Smooth muscle cell (in vitro differentiated cells): Measurements from ENCODE around the gene RCVRN. TPM values are rescaled to one million over a fixed set of nuclear protein-coding genes. Genes with fewer than 3 reads are reported as not detected.

Source experiments
- DNase-seq: peaks from one replicate; lab custom pipeline; 2025; ENCODE audit not compliant: unreplicated experiment; lab: John Stamatoyannopoulos, UW
- H2AFZ ChIP-seq: fragments of 200-600 bp; sonication (generic); 2 replicates; pipeline ENCODE4 v1.6.0; 2016; ENCODE audit warnings: antibody characterized with exemption, low read depth, mild to moderate bottlenecking
- H3F3A ChIP-seq: fragments of 200-600 bp; sonication (generic); 2 replicates; pipeline ENCODE4 v1.6.0; 2017; ENCODE audit warnings: antibody characterized with exemption, low read depth
- H3K27ac ChIP-seq: fragments of 200-600 bp; sonication (generic); 2 replicates; pipeline ENCODE4 v1.5.1; 2016; ENCODE audit warnings: low read depth, mild to moderate bottlenecking
- H3K27me3 ChIP-seq: fragments of 200-600 bp; sonication (generic); 2 replicates; pipeline ENCODE4 v1.6.1; 2016; ENCODE audit warnings: low read depth, mild to moderate bottlenecking
- H3K36me3 ChIP-seq: fragments of 200-600 bp; sonication (generic); 2 replicates; pipeline ENCODE4 v1.5.1; 2016; ENCODE audit warnings: low read depth
- H3K4me1 ChIP-seq: fragments of 200-600 bp; sonication (generic); 2 replicates; pipeline ENCODE4 v1.5.1; 2016; ENCODE audit warnings: low read depth
- H3K4me2 ChIP-seq: fragments of 200-600 bp; sonication (generic); 2 replicates; pipeline ENCODE4 v1.6.0; 2016; ENCODE audit warnings: mild to moderate bottlenecking
- H3K4me3 ChIP-seq: fragments of 200-600 bp; sonication (generic); 2 replicates; pipeline ENCODE4 v1.5.1; 2016; ENCODE audit warnings: mild to moderate bottlenecking
- H3K79me2 ChIP-seq: fragments of 200-600 bp; sonication (generic); 2 replicates; pipeline ENCODE4 v1.6.0; 2016; ENCODE audit warnings: low read depth, mild to moderate bottlenecking
- H3K9ac ChIP-seq: fragments of 200-600 bp; sonication (generic); 2 replicates; pipeline ENCODE4 v1.6.0; 2016; ENCODE audit warnings: low read depth
- H3K9me3 ChIP-seq: fragments of 200-600 bp; sonication (generic); replicated peaks from 2 replicates; pipeline ENCODE4 v1.5.1; 2016; ENCODE audit warnings: low read depth
- H4K20me1 ChIP-seq: fragments of 200-600 bp; sonication (generic); 2 replicates; pipeline ENCODE4 v1.6.0; 2016; ENCODE audit warnings: low read depth
- CTCF ChIP-seq: fragments of 200-600 bp; sonication (generic); IDR thresholded peaks from 2 replicates; pipeline ENCODE4 v1.5.1; 2017; ENCODE audit warnings: borderline replicate concordance, mild to moderate bottlenecking, antibody characterized with exemption; ENCODE audit not compliant: insufficient read depth, poor library complexity, severe bottlenecking
- WGBS: methylation state at CpG from one replicate; pipeline ENCODE4 v1.1.7; 2016; ENCODE audit warnings: low lambda C conversion rate; 5-methylcytosine and 5-hydroxymethylcytosine counted together
- polyA plus RNA-seq: library from polyadenylated mRNA; unstranded; fragments of >200 nt; fragmentation: Nextera tagmentation; extraction: Ambion mirVana; gene quantifications from 2 replicates; pipeline ENCODE4 v1.2.1, GENCODE V29; 2016
- total RNA-seq: library from RNA; depleted of rRNA; stranded (reverse); fragments of >200 nt; gene quantifications from 2 replicates; pipeline ENCODE4 v1.2.3, GENCODE V29; 2014

Gene RCVRN
- total and polyA plus RNA-seq, 2 experiments from 2014 or later = 3.2 to 4.0 TPM

GRCh38 chr17:9936095-9936494, 31.0 kb upstream of the RCVRN start:
- no peak for DNase-seq
- Histone ChIP-seq H3K4me1 (peaks cover 5% of the 10 kb centered on the region), H3K4me2 (no peak overlapping the region), H3K36me3 (peaks cover 15% of the 10 kb centered on the region), H2AFZ (no peak overlapping the region), H3K27ac (peak overlapping the region; percentile 78), H3K79me2 (no peaks in the 10 kb centered on the region), H4K20me1 (peaks cover 40% of the 10 kb centered on the region), H3K9me3 (no peaks in the 10 kb centered on the region), H3K4me3 (no peak overlapping the region), H3K9ac (no peak overlapping the region), H3K27me3 (no peaks in the 10 kb centered on the region), H3F3A (peaks cover 16% of the 10 kb centered on the region)
- TF ChIP-seq CTCF = no peak
- WGBS = 92% methylated on average over 3 of the region's 3 CpGs

- Histone ChIP-seq H3K27ac (peak overlapping the region; percentile 78), H3K4me3 (no peak overlapping the region), H2AFZ (no peak overlapping the region), H3K79me2 (no peaks in the 10 kb centered on the region), H4K20me1 (peaks cover 34% of the 10 kb centered on the region), H3K36me3 (peaks cover 12% of the 10 kb centered on the region), H3K4me2 (no peak overlapping the region), H3F3A (peaks cover 18% of the 10 kb centered on the region), H3K4me1 (peaks cover 10% of the 10 kb centered on the region), H3K9me3 (no peaks in the 10 kb centered on the region), H3K9ac (no peak overlapping the region), H3K27me3 (no peaks in the 10 kb centered on the region)
- WGBS = 31% methylated on average over 6 of the region's 6 CpGs
- no peak for TF ChIP-seq CTCF
- peak; percentile 9 for DNase-seq
These were observed 30.3 kb upstream of the RCVRN start for GRCh38 chr17:9935408-9935807.

- no peak for TF ChIP-seq CTCF
- Histone ChIP-seq H3K9ac (no peak overlapping the region), H3K36me3 (peaks cover 6% of the 10 kb centered on the region), H3K79me2 (no peaks in the 10 kb centered on the region), H3K9me3 (no peaks in the 10 kb centered on the region), H3F3A (peaks cover 28% of the 10 kb centered on the region), H2AFZ (no peak overlapping the region), H3K4me2 (no peak overlapping the region), H3K27ac (peak overlapping the region; percentile 78), H4K20me1 (peaks cover 29% of the 10 kb centered on the region), H3K4me3 (no peak overlapping the region), H3K27me3 (no peaks in the 10 kb centered on the region), H3K4me1 (peaks cover 14% of the 10 kb centered on the region)
- DNase-seq = no peak
- 94% methylated on average over 7 of the region's 7 CpGs for WGBS
These were observed 29.3 kb upstream of the RCVRN start for GRCh38 chr17:9934331-9934730.

- Histone ChIP-seq H3K4me2 (no peak overlapping the region), H3K9ac (no peak overlapping the region), H3K4me3 (no peak overlapping the region), H2AFZ (no peak overlapping the region), H3K27ac (peak overlapping the region; percentile 17), H3F3A (peaks cover 24% of the 10 kb centered on the region), H3K9me3 (no peaks in the 10 kb centered on the region), H3K79me2 (no peaks in the 10 kb centered on the region), H4K20me1 (peaks cover 24% of the 10 kb centered on the region), H3K27me3 (no peaks in the 10 kb centered on the region), H3K36me3 (no peaks in the 10 kb centered on the region), H3K4me1 (peaks cover 14% of the 10 kb centered on the region)
- 39% methylated on average over 2 of the region's 2 CpGs for WGBS
- DNase-seq = no peak
- no peak for TF ChIP-seq CTCF
These were observed 27.4 kb upstream of the RCVRN start for GRCh38 chr17:9932491-9932890.
